Transverse colon (tissue), 4 donors: Measurements from ENCODE around the gene PIAS1. TPM values are rescaled to one million over a fixed set of nuclear protein-coding genes. Genes with fewer than 3 reads are reported as not detected.

ENCODE experiments used
- DNase-seq: peaks from one replicate; pipeline ENCODE4 v3.0.0-alpha.2; 2019
- H3K27ac ChIP-seq, 4 donors: fragments of 200-600 bp; sonication (generic); 2 replicates each; pipeline ENCODE4 v1.5.1; 2016 to 2018; ENCODE audit warnings: inconsistent platforms in 4 of 4
- H3K27me3 ChIP-seq: fragments of 200-600 bp; sonication (generic); 2 replicates; pipeline ENCODE4 v1.5.1; 2017; ENCODE audit warnings: inconsistent platforms
- H3K36me3 ChIP-seq, 4 donors: fragments of 200-600 bp; sonication (generic); 2 replicates each; pipeline ENCODE4 v1.5.1; 2017 to 2019; ENCODE audit warnings: inconsistent platforms in 4 of 4
- H3K4me1 ChIP-seq, 4 donors: fragments of 200-600 bp; sonication (generic); 2 replicates each; pipeline ENCODE4 v1.5.1; 2017 to 2020; ENCODE audit warnings: inconsistent platforms in 4 of 4
- H3K4me3 ChIP-seq, 4 donors: fragments of 200-600 bp; sonication (generic); 1 replicate in 1 of 4; 2 replicates in 3 of 4; pipeline versions ENCODE4 v1.5.1 to v1.6.1; 2017 to 2019; ENCODE audit warnings: inconsistent platforms in 4 of 4
- H3K9me3 ChIP-seq, 2 donors: fragments of 200-600 bp; sonication (generic); 2 replicates each; pipeline ENCODE4 v1.5.1; 2017 to 2019; ENCODE audit warnings: inconsistent platforms in 2 of 2
- CTCF ChIP-seq, 5 experiments: fragments of 200-600 bp in 3 of 5; fragments of 450-650 bp in 2 of 5; sonication (generic) in 3 of 5; IDR thresholded peaks; 1 replicate in 2 of 5; 2 replicates in 3 of 5; pipeline ENCODE4 v1.5.1; 2016 to 2017; ENCODE audit warnings: antibody characterized with exemption in 5 of 5, inconsistent platforms in 3 of 5, mild to moderate bottlenecking in 2 of 5, moderate library complexity in 1 of 5
- EP300 ChIP-seq: sonication (generic); formaldehyde crosslinking; IDR thresholded peaks from one replicate; pipeline ENCODE4 v1.6.1; 2017; ENCODE audit warnings: antibody characterized with exemption, low read depth
- POLR2A ChIP-seq: fragments of 450-650 bp; IDR thresholded peaks from one replicate; pipeline ENCODE4 v1.6.1; 2016; ENCODE audit warnings: antibody characterized with exemption, mild to moderate bottlenecking, moderate library complexity
- POLR2AphosphoS5 ChIP-seq, 3 donors: sonication (generic); formaldehyde crosslinking; IDR thresholded peaks; one replicate each; pipeline ENCODE4 v1.6.1; 2016; ENCODE audit warnings: antibody characterized with exemption in 3 of 3
- WGBS, 2 donors: methylation state at CpG; one replicate each; pipeline ENCODE4 v1.1.5; 2018; ENCODE audit warnings: low coverage in 1 of 2; 5-methylcytosine and 5-hydroxymethylcytosine counted together
- in situ Hi-C, 4 donors: fragments of 200-750 bp; cut with MboI; loops; one replicate each; pipeline versions ENCODE4 v1.15.0 to v1.15.1; 2017; ENCODE audit warnings: low sequenced_read_pairs in 3 of 4, low pct_ligation_motif_present in 1 of 4, low pct_unique_long_range_greater_than_20kb in 1 of 4
- intact Hi-C: fragments of 100-400 bp; cut with DNase I; formaldehyde crosslinking; loops from one replicate; pipeline ENCODE4 v1.15.1; 2023; ENCODE audit warnings: low total_unique reads
- total RNA-seq, 4 donors: library from RNA; depleted of rRNA; stranded (reverse); fragments of >200 nt; gene quantifications; one replicate each; pipeline ENCODE4 v1.1.0, GENCODE V29; 2016

The PIAS1 gene
- total RNA-seq, 4 donors from 2014 or later = 34.0 to 141 (median 55.4) TPM

- in situ Hi-C loops = no loop called here
- Histone ChIP-seq H3K4me1 (peaks cover 6 to 28% (median 22%) of the 10 kb centered on the region in 4 donors), H3K9me3 (no peaks in the 10 kb centered on the region), H3K36me3 (peaks cover 0 to 11% (median 3%) of the 10 kb centered on the region in 4 donors), H3K27ac (no peak overlapping the region), H3K27me3 (no peaks in the 10 kb centered on the region), H3K4me3 (no peak overlapping the region)
- DNase-seq = no peak
- TF ChIP-seq POLR2A (no peak), EP300 (no peak), POLR2AphosphoS5 (IDR thresholded peaks at IDR 0.05) (peak in 1 of 3 donors; percentile 10)
- WGBS, 2 donors = 88 to 100% methylated on average over 1 to 11 of the region's 11 CpGs
- intact Hi-C loops = no loop called here
Observed at GRCh38 chr15:68197661-68198437, 143.7 kb downstream of the PIAS1 start.

GRCh38 chr15:68199340-68199739, 145.2 kb downstream of the PIAS1 start:
- intact Hi-C loops = no loop called here
- H3K36me3 ChIP-seq = no peaks in the 10 kb centered on the region

GRCh38 chr15:68200016-68200861, 146.1 kb downstream of the PIAS1 start:
- TF ChIP-seq CTCF (IDR thresholded peaks at IDR 0.05) (no peak), POLR2AphosphoS5 (IDR thresholded peaks at IDR 0.05) (no peak), EP300 (no peak), POLR2A (no peak)
- no peaks in the 10 kb centered on the region for H3K36me3 ChIP-seq
- intact Hi-C loops (no loop called here), in situ Hi-C loops (no loop called here)
- no peaks in the 10 kb centered on the region for H3K27me3 ChIP-seq
- H3K4me3 ChIP-seq = no peak overlapping the region
- H3K4me1 ChIP-seq = peaks cover 12 to 52% (median 34%) of the 10 kb centered on the region in 4 donors
- 80% methylated on average over 6 of the region's 16 CpGs; no CpG with 5 or more reads in 1 of the 2 donors for WGBS, 2 donors
- H3K27ac ChIP-seq = no peak overlapping the region
- no peaks in the 10 kb centered on the region for H3K9me3 ChIP-seq
- DNase-seq = no peak

More at GRCh38 chr15:68199340-68199739, 145.2 kb downstream of the PIAS1 start:
- 75 to 79% methylated on average over 6 to 11 of the region's 11 CpGs for WGBS, 2 donors
- TF ChIP-seq POLR2A (no peak), POLR2AphosphoS5 (IDR thresholded peaks at IDR 0.05) (no peak), EP300 (no peak), CTCF (IDR thresholded peaks at IDR 0.05) (no peak)
- H3K9me3 ChIP-seq = no peaks in the 10 kb centered on the region
- in situ Hi-C loops = no loop called here
- H3K27ac ChIP-seq = no peak overlapping the region
- DNase-seq = no peak
- peaks cover 6 to 43% (median 28%) of the 10 kb centered on the region in 4 donors for H3K4me1 ChIP-seq
- H3K4me3 ChIP-seq = no peak overlapping the region
- H3K27me3 ChIP-seq = no peaks in the 10 kb centered on the region

GRCh38 chr15:68201153-68201878, 147.2 kb downstream of the PIAS1 start:
- DNase-seq = no peak
- no peaks in the 10 kb centered on the region for H3K9me3 ChIP-seq
- H3K4me1 ChIP-seq = peaks cover 12 to 62% (median 43%) of the 10 kb centered on the region in 4 donors
- H3K36me3 ChIP-seq = no peaks in the 10 kb centered on the region
- no peaks in the 10 kb centered on the region for H3K27me3 ChIP-seq
- no peak for TF ChIP-seq CTCF (IDR thresholded peaks at IDR 0.05)
- TF ChIP-seq EP300 = no peak
- no peak for TF ChIP-seq POLR2AphosphoS5 (IDR thresholded peaks at IDR 0.05)
- TF ChIP-seq POLR2A = no peak
- in situ Hi-C loops (no loop called here), intact Hi-C loops (no loop called here)
- no peak overlapping the region for H3K27ac ChIP-seq
- H3K4me3 ChIP-seq = no peak overlapping the region
- WGBS, 2 donors = 89 to 100% methylated on average over 3 to 7 of the region's 7 CpGs
